GM19463 (cell line): ENCODE measurements around the gene MPV17L2.

ENCODE experiments used
- ATAC-seq: cut with Tn5 transposase; IDR thresholded peaks from one replicate; pipeline ENCODE4 v1.9.1; 2021; ENCODE audit warnings: mild to moderate bottlenecking, moderate library complexity; ENCODE audit not compliant: unreplicated experiment

The MPV17L2 gene

DNA sequence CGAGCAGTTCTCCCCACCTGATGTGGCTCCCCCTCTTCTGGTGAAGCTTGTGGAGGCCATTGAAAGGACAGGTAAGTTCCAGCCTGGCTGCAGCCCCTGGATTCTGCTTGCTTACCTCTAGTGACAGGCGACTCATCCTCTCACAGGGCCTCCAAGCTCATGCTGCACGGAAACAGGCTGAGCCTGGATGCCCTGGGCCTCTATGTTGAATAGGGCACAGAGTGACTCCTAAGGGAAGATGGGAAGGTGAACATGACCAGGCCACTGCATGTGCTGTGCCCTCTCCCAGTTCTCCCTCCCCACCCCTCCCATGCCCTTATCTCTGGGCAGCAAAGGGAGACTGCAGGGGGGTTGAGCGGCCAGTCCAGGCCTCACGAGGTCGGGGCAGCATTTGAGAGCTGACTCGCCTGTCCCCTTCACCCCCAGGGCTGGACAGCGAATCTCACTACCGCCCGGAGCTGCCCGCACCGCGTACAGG is 32.5 kb upstream of the MPV17L2 start:
- no peak for ATAC-seq

- peak; percentile 68 for ATAC-seq
Measured at GRCh38 chr19:18160971-18161635, 31.9 kb upstream of the MPV17L2 start.

- no peak for ATAC-seq
Measured at GRCh38 chr19:18161636-18162002, 31.4 kb upstream of the MPV17L2 start.

GRCh38 chr19:18164072-18164471 is 28.9 kb upstream of the MPV17L2 start:
- ATAC-seq = no peak

- ATAC-seq = no peak
Measured at GRCh38 chr19:18165794-18166544, 27.0 kb upstream of the MPV17L2 start.

DNA sequence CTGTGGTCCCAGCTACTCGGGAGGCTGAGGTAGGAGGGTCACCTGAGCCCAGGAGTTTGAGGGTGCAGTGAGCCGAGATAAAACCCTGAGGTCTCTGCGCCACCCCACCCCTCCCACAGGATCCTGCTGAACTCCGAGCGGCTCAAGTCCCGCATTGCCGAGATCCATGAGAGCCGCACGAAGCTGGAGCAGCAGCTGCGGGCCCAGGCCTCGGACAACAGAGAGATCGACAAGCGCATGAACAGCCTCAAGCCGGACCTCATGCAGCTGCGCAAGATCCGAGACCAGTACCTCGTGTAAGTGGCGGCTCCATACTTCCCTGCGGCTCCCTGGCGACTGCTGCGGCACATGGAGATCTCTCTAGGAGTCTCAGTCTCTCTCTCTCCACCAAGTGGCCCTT is 26.0 kb upstream of the MPV17L2 start:
- ATAC-seq = no peak

- no peak for ATAC-seq
Measured at GRCh38 chr19:18167975-18168645, 24.9 kb upstream of the MPV17L2 start.

DNA sequence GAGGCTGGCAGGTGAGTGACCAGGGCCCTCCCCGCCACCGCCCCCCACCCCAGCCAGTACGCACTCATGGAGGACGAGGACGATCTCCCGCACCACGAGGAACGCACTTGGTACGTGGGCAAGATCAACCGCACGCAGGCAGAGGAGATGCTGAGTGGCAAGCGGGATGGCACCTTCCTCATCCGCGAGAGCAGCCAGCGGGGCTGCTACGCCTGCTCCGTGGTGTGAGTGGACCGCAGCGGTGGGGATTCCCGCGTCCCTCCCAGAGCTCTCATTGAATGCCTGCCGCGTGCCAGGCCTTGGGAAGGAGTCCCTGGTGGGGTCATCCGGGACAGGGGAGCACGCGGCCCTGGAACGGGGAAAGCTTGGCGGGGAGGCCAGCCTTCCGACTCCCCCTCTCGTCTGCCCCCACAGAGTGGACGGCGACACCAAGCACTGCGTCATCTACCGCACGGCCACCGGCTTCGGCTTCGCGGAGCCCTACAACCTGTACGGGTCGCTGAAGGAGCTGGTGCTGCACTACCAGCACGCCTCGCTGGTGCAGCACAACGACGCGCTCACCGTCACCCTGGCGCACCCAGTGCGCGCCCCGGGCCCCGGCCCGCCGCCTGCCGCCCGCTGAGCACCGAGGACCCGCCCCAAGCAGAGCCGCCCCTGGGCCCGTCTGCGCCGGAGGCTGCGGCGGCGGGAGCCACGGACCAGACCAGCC is 24.2 kb upstream of the MPV17L2 start:
- ATAC-seq = no peak

- no peak for ATAC-seq
Measured at GRCh38 chr19:18170714-18171255, 22.2 kb upstream of the MPV17L2 start.

DNA sequence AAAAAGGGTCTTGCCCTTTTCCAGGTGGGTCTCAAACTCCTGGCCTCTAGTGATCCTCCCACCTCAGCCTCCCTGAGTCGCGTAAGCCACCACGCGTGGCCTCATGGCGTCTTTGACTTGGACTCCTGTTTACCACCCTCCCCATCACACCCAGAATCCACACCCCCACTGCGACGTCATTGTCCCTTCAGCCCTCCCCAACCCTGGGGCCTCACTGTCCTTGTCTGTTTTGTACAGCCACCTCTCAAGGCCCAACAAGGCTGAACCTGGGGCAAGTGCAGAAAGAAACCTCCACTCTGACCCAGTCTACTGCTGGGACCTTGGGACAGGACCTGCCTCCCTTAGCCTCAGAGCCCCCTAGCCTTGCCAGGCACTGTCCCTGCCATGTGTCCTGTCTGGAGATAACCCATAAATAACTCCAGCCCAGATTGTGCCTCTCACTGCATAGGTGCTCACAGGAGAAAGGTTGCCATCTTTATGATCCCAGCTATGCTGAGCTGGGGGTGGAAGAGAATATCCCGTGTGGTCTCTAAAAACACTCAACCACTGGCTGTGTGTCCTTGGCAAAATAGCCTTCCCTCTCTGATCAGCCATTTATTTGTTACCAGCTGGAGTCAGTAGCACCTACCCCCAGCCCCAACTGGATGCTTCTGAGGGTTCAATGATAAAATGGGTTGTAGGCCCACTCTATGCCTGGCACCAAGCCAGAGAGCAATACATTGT is 21.3 kb upstream of the MPV17L2 start:
- no peak for ATAC-seq

GRCh38 chr19:18172331-18173053 is 20.5 kb upstream of the MPV17L2 start:
- no peak for ATAC-seq

DNA sequence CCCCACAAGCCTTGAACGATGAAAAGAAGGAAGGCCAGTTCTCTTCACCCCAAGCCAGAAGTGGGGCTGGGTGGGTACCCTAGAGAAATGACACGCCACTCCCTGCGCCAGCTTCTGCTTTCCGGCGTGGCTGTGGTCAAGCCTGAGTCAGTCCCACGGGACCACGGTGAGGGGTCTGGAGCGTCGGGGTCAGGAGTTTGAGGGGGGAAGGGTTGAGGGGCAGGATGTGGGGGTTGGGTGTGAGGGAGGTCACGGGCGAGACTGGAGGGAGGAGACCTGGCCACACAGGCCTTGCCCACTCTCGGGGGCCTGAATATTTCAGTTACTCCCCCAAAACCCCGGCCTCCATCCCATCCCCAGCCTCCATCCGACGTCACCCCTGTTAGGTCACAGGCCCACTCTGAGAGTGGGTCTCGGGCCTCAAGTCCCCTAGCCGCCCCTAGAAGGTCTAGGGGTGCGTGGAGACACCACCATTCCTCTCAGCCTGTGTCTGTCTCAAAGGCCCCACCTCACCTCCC is 19.9 kb upstream of the MPV17L2 start:
- peak; percentile 5 for ATAC-seq

GRCh38 chr19:18173572-18174288 is 19.3 kb upstream of the MPV17L2 start, which contains the start of gene IFI30:
Gene IFI30 (plus strand): TSS chr19:18173813. CDS start chr19:18173842, 29 bp downstream.
- ATAC-seq = peak; percentile 46

- ATAC-seq = no peak
Measured at GRCh38 chr19:18174983-18175382, 18.0 kb upstream of the MPV17L2 start.

DNA sequence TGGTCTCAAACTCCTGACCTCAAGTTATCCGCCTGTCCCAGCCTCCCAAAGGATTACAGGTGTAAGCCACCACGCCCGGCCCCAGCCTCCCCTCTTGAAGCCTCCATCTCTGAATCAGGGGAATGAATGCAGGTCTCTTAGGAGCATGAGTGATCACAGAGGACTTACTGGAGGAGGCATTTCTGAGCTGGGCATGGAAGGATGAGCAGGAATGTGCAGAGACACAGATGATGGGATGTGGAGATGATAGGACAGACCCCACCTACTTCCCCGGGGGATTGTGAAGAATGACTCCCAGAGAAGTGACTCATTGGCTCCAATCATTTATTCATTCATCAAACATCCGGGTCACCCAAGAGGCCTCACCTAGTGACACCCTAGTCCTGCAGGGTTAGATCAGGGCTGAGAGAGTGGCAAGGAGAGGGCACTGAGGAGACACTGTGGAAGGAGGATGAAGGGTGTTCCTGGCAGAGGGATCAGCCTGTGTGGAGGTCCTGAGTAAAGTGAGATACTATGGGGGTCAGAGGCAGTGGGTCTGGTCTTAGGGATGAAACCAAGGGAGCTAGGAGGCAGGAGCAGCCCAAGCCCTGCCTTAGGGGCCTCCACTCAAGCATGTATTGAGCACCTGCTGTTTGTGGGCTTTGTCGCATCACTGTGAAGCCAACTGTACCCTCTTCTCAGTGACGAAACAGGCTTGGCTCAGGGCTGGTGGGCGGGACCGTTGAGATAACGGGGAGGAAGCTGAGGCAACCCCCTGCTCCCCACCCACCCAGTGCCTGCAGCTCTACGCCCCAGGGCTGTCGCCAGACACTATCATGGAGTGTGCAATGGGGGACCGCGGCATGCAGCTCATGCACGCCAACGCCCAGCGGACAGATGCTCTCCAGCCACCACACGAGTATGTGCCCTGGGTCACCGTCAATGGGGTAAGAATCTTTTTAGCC is 16.4 kb upstream of the MPV17L2 start:
- ATAC-seq = no peak

GRCh38 chr19:18179957-18180356 is 13.1 kb upstream of the MPV17L2 start:
- ATAC-seq = no peak

GRCh38 chr19:18183529-18183928 is 9.5 kb upstream of the MPV17L2 start:
- ATAC-seq = no peak

DNA sequence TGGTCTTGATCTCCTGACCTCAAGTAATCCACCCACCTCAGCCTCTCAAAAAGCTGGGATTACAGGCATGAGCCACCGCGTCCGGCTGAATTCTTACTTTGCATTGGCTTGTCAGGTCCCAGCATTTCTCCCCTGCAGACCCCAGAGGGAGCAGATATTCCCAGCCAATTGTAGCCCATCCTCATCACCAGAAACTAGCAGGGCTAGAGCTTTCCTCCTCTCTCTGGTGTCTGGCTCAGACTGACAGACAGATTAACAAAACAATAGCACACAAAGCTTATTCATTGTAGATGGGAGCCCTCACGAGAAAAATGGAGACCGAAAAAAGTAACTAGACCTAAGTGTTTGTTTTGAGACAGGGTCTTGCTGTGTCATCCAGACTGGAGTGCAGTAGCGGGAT is 7.5 kb upstream of the MPV17L2 start:
- no peak for ATAC-seq
